ENCODE measurements around the gene SFTPB.

DNA sequence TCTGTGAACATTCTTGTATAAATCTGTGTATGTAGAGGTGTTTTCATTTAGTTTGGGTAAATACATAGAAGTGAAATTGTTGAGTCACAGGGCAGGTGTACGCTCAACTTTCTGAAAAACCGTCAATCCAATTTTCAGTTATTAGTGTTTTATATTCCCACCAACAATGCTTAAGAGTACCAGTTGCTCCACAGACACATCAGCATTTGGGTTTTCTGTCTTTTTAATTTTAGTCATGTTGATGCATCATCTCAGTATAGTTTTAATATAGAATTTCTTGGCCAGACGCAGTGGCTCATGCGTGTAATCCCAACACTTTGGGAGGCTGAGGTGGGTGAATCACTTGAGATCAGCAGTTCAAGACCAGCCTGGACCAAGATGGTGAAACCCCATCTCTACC lies 22.9 kb upstream of the SFTPB start:
- TF ChIP-seq, protein P1, sequence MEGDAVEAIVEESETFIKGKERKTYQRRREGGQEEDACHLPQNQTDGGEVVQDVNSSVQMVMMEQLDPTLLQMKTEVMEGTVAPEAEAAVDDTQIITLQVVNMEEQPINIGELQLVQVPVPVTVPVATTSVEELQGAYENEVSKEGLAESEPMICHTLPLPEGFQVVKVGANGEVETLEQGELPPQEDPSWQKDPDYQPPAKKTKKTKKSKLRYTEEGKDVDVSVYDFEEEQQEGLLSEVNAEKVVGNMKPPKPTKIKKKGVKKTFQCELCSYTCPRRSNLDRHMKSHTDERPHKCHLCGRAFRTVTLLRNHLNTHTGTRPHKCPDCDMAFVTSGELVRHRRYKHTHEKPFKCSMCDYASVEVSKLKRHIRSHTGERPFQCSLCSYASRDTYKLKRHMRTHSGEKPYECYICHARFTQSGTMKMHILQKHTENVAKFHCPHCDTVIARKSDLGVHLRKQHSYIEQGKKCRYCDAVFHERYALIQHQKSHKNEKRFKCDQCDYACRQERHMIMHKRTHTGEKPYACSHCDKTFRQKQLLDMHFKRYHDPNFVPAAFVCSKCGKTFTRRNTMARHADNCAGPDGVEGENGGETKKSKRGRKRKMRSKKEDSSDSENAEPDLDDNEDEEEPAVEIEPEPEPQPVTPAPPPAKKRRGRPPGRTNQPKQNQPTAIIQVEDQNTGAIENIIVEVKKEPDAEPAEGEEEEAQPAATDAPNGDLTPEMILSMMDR (IDR thresholded peaks at IDR 0.05), result no peak
- TF ChIP-seq ZFX (IDR thresholded peaks at IDR 0.05; ENCODE audit: borderline replicate concordance), result no peak
